22Rv1 (cell line): ENCODE results near the gene GUCD1.

Experiments used
- H3K27ac ChIP-seq: fragments of 450-650 bp; 2 replicates; pipeline ENCODE4 v1.5.1; 2017
- ZFX ChIP-seq: fragments of 450-650 bp; IDR thresholded peaks from 2 replicates; pipeline ENCODE4 v1.6.1; 2017; ENCODE audit warnings: antibody characterized with exemption, borderline replicate concordance
- TF ChIP-seq, protein P1 (sequence below): fragments of 450-650 bp; IDR thresholded peaks from 2 replicates; pipeline ENCODE4 v1.5.1; 2017; ENCODE audit warnings: mild to moderate bottlenecking

Gene GUCD1

GRCh38 chr22:24565077-24565476 lies 10.1 kb upstream of the GUCD1 start:
- TF ChIP-seq ZFX, result no peak
- TF ChIP-seq, protein P1, sequence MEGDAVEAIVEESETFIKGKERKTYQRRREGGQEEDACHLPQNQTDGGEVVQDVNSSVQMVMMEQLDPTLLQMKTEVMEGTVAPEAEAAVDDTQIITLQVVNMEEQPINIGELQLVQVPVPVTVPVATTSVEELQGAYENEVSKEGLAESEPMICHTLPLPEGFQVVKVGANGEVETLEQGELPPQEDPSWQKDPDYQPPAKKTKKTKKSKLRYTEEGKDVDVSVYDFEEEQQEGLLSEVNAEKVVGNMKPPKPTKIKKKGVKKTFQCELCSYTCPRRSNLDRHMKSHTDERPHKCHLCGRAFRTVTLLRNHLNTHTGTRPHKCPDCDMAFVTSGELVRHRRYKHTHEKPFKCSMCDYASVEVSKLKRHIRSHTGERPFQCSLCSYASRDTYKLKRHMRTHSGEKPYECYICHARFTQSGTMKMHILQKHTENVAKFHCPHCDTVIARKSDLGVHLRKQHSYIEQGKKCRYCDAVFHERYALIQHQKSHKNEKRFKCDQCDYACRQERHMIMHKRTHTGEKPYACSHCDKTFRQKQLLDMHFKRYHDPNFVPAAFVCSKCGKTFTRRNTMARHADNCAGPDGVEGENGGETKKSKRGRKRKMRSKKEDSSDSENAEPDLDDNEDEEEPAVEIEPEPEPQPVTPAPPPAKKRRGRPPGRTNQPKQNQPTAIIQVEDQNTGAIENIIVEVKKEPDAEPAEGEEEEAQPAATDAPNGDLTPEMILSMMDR, result no peak
- no peak overlapping the region for H3K27ac ChIP-seq

- no peak overlapping the region for H3K27ac ChIP-seq
- TF ChIP-seq, protein P1, result no peak
- TF ChIP-seq ZFX, result no peak
These were observed 9.6 kb upstream of the GUCD1 start for GRCh38 chr22:24564376-24565058.

DNA sequence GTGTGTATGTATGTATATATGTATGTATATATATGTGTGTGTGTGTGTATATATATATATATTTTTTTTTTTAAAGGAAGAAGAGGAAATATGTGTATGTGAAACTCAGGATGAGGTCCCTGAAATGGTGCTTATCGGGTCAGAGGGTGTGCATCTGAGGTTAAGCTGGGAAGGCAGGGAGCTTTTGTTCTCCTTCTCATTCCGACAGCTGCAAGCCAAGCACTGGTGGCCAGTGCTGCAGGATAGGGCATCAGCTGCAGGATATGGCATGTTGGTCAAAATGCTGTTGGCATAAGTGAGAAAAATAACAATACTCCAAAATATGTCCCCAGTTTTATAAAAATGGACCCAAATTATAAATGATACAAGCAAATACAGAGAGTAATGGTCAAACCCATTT lies 8.3 kb upstream of the GUCD1 start:
- H3K27ac ChIP-seq, result no peak overlapping the region
- TF ChIP-seq, protein P1, result no peak
- no peak for TF ChIP-seq ZFX

DNA sequence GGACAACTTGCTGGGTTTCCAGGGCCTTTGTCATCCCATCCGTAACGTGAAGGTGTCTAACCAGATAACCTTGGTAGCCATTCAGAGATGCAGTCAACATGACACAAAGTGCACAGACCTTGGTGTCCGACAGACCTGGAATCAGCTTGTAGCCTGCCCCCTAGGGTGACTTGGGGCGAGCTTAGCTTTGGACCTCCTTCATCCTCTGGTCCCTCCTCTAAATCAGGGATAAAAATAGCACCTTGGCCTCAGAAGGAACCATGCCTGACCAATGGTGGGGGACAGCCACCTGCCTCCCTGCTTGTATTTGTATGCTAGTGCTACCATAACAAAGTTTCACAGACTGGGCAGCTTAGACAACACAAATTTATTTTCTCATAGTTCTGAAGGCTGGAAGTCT lies 4.5 kb upstream of the GUCD1 start:
- no peak for TF ChIP-seq ZFX
- TF ChIP-seq, protein P1, result no peak
- H3K27ac ChIP-seq, result no peak overlapping the region

GRCh38 chr22:24555165-24556039 lies 464 bp upstream of the GUCD1 start, which contains the start of gene SNRPD3:
Gene SNRPD3 (plus strand): TSS chr22:24555999. CDS start chr22:24557675, 1,676 bp downstream.
- H3K27ac ChIP-seq, result peak within 1 kb of the TSS; percentile 94
- no peak for TF ChIP-seq ZFX
- TF ChIP-seq, protein P1, result no peak

- H3K27ac ChIP-seq, result peak overlapping the region; percentile 94
- TF ChIP-seq, protein P1, result no peak
- TF ChIP-seq ZFX, result no peak
These were observed 1.2 kb downstream of the GUCD1 start for GRCh38 chr22:24553597-24554312.

DNA sequence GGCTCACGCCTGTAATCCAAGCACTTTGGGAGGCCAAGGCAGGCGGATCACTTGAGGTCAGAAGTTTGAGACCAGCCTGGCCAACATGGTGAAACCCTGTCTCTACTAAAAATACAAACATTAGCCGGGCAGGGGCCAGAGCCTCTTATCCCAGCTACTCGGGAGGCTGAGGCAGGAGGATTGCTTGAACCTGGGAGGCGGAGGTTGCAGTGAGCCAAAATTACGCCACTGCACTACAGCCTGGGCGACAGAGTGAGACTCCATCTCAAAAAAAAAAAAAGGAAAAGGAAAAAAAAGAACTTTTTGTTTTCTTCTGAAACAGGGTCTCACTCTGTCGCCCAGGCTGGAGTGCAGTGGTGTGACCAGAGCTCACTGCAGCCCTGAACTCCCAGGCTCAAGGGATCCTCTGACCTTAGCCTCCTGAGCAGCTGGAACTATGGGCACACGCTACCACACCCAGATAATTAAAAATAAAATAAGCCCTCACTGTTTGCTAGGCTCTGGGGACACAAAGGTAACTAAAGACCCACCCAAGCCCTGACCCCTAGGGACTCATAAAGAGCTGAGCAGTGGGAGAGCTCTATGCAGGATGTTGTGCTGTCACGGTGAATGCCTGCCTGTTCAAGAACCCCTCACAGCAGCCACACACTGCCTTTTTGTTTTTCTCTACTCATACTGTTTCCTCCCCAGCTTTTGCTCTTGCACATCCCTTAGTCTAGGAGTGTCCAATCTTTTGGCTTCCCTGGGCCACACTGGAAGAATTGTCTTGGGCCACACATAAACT lies 2.2 kb downstream of the GUCD1 start:
- peak overlapping the region; percentile 94; the same call in 1 of the 2 replicates for H3K27ac ChIP-seq
